NT2/D1 (cell line): ENCODE results near the gene MIEF2.

ENCODE experiments used
- YY1 ChIP-seq: IDR thresholded peaks from 2 replicates; pipeline ENCODE4 v1.6.1; 2011; ENCODE audit not compliant: insufficient read length, insufficient read depth
- ZNF274 ChIP-seq: IDR thresholded peaks from 2 replicates; pipeline ENCODE4 v1.6.1; 2011; ENCODE audit warnings: mild to moderate bottlenecking, low read depth, low read length

GRCh38 chr17:18236494-18236893, 24.0 kb upstream of the MIEF2 start:
- TF ChIP-seq YY1 (no peak), ZNF274 (no peak)
